H1 (cell line): ENCODE data around the gene CHI3L1. TPM values are rescaled to one million over a fixed set of nuclear protein-coding genes. Genes with fewer than 3 reads are reported as not detected.

Experiments used
- CTCF ChIA-PET: fragments of 300-600 bp; sonication (Branson Sonifier 250); formaldehyde crosslinking; loops from one replicate; lab custom pipeline; 2021; ENCODE audit not compliant: partially characterized antibody; lab: Charles Lee
- POLR2A ChIA-PET: fragments of 300-600 bp; sonication (Branson Sonifier 250); formaldehyde crosslinking; loops from one replicate; lab custom pipeline; 2021; ENCODE audit warnings: inconsistent platforms; ENCODE audit not compliant: partially characterized antibody; lab: Charles Lee
- DNase-seq, 2 experiments: peaks; one replicate each; pipeline versions ENCODE4 v3.0.0 to v3.0.0-alpha.2; 2010 to 2022; ENCODE audit warnings: low spot score in 2 of 2, low read depth in 1 of 2, mixed read lengths in 1 of 2
- FAIRE-seq: peaks from 2 replicates; lab custom pipeline; 2011; peaks lifted over from hg19 to GRCh38; lab: Jason Lieb, UNC
- H2AFZ ChIP-seq: 2 replicates; pipeline ENCODE4 v1.8.1; 2012; ENCODE audit warnings: low read length, inconsistent platforms
- H2AK5ac ChIP-seq: 2 replicates; pipeline ENCODE4 v1.6.1; 2013; ENCODE audit warnings: low read depth, low read length
- H2BK120ac ChIP-seq: replicated peaks from 2 replicates; pipeline ENCODE3; 2013; ENCODE audit warnings: low read depth, low read length, inconsistent platforms
- H2BK12ac ChIP-seq: 2 replicates; pipeline ENCODE4 v1.6.1; 2013; ENCODE audit warnings: low read depth, low read length
- H2BK15ac ChIP-seq: 2 replicates; pipeline ENCODE4 v1.6.1; 2013; ENCODE audit warnings: low read length
- H2BK20ac ChIP-seq: 2 replicates; pipeline ENCODE4 v1.6.1; 2013; ENCODE audit warnings: low read length
- H2BK5ac ChIP-seq: 2 replicates; pipeline ENCODE4 v1.6.1; 2013; ENCODE audit warnings: low read depth, low read length
- H3K14ac ChIP-seq: 2 replicates; pipeline ENCODE4 v1.6.1; 2013; ENCODE audit warnings: inconsistent platforms; ENCODE audit not compliant: insufficient read length
- H3K18ac ChIP-seq: 2 replicates; pipeline ENCODE4 v1.6.1; 2013; ENCODE audit warnings: low read length; ENCODE audit errors: extremely low read depth
- H3K23ac ChIP-seq: 2 replicates; pipeline ENCODE4 v1.6.1; 2013; ENCODE audit warnings: inconsistent platforms; ENCODE audit not compliant: insufficient read length
- H3K23me2 ChIP-seq: 2 replicates; pipeline ENCODE4 v1.6.1; 2013; ENCODE audit warnings: low read depth, low read length
- H3K27ac ChIP-seq: 2 replicates; pipeline ENCODE4 v1.6.1; 2011; ENCODE audit warnings: low read depth, low read length, inconsistent platforms
- H3K27me3 ChIP-seq, 4 experiments: replicated peaks in 1 of 4; 1 replicate in 1 of 4; 2 replicates in 3 of 4; pipeline versions ENCODE4 v1.6.1 to v1.8.1; 2011 to 2013; ENCODE audit warnings: low read length in 3 of 4, mild to moderate bottlenecking in 3 of 4, inconsistent platforms in 2 of 4, mixed read lengths in 2 of 4, moderate library complexity in 1 of 4; ENCODE audit not compliant: control insufficient read depth in 3 of 4, insufficient read depth in 3 of 4; ENCODE audit errors: extremely low read depth in 1 of 4
- H3K36me3 ChIP-seq, 4 experiments: 2 replicates each; pipeline versions ENCODE4 v1.6.1 to v1.8.1; 2011 to 2013; ENCODE audit warnings: mild to moderate bottlenecking in 4 of 4, low read length in 3 of 4, moderate library complexity in 2 of 4, control low read depth in 1 of 4, inconsistent platforms in 1 of 4; ENCODE audit not compliant: insufficient read depth in 4 of 4, control insufficient read depth in 2 of 4
- H3K4ac ChIP-seq: replicated peaks from 2 replicates; pipeline ENCODE3; 2013; ENCODE audit warnings: low read length, low read depth, mixed read lengths, inconsistent platforms; ENCODE audit not compliant: insufficient read length
- H3K4me1 ChIP-seq, 4 experiments: replicated peaks in 1 of 4; 1 replicate in 1 of 4; 2 replicates in 3 of 4; pipeline versions ENCODE4 v1.6.1 to v1.8.1; 2011 to 2013; ENCODE audit warnings: low read length in 3 of 4, inconsistent platforms in 2 of 4, mixed read lengths in 1 of 4; ENCODE audit not compliant: insufficient read depth in 4 of 4, control insufficient read depth in 3 of 4
- H3K4me2 ChIP-seq, 2 experiments: 2 replicates each; pipeline versions ENCODE4 v1.6.1 to v1.8.1; 2011 to 2013; ENCODE audit warnings: low read depth in 2 of 2, low read length in 2 of 2, control low read depth in 1 of 2, inconsistent platforms in 1 of 2, mild to moderate bottlenecking in 1 of 2; ENCODE audit not compliant: insufficient read depth in 1 of 2
- H3K4me3 ChIP-seq, 4 experiments: fragments of 200-600, 300-600 bp in 1 of 4; sonication (generic), shearing (Covaris generic), sonication (Bioruptor Twin) in 1 of 4; 2 replicates each; pipeline versions ENCODE4 v1.5.1 to v1.8.1; 2011 to 2016; ENCODE audit warnings: low read length in 4 of 4, low read depth in 3 of 4, control low read depth in 2 of 4, inconsistent platforms in 2 of 4, mild to moderate bottlenecking in 2 of 4, mixed read lengths in 1 of 4, moderate library complexity in 1 of 4; ENCODE audit not compliant: insufficient read depth in 2 of 4; ENCODE audit errors: extremely low read depth in 1 of 4
- H3K56ac ChIP-seq: replicated peaks from 2 replicates; pipeline ENCODE3; 2013; ENCODE audit warnings: low read depth, mild to moderate bottlenecking, mixed read lengths, low read length, inconsistent platforms; ENCODE audit not compliant: insufficient read length
- H3K79me1 ChIP-seq: 2 replicates; pipeline ENCODE4 v1.6.1; 2013; ENCODE audit warnings: low read depth, low read length, control low read depth
- H3K79me2 ChIP-seq, 2 experiments: 2 replicates each; pipeline versions ENCODE4 v1.6.1 to v1.8.1; 2012 to 2013; ENCODE audit warnings: low read length in 2 of 2, mild to moderate bottlenecking in 2 of 2, inconsistent platforms in 1 of 2; ENCODE audit not compliant: insufficient read depth in 2 of 2, control insufficient read depth in 1 of 2
- H3K9ac ChIP-seq, 4 experiments: replicated peaks in 1 of 4; 1 replicate in 1 of 4; 2 replicates in 3 of 4; pipeline versions ENCODE4 v1.6.1 to v1.8.1; 2011 to 2013; ENCODE audit warnings: low read depth in 3 of 4, low read length in 3 of 4, control low read depth in 2 of 4, mild to moderate bottlenecking in 2 of 4, moderate library complexity in 2 of 4, inconsistent platforms in 1 of 4; ENCODE audit errors: extremely low read depth in 1 of 4
- H3K9me3 ChIP-seq, 2 experiments: 2 replicates each; pipeline versions ENCODE4 v1.6.1 to v1.8.1; 2012 to 2013; ENCODE audit warnings: mild to moderate bottlenecking in 2 of 2, moderate library complexity in 2 of 2, control low read depth in 1 of 2, inconsistent platforms in 1 of 2, low read depth in 1 of 2, low read length in 1 of 2, mixed read lengths in 1 of 2; ENCODE audit not compliant: insufficient read depth in 2 of 2
- H4K20me1 ChIP-seq, 2 experiments: replicated peaks in 1 of 2; 2 replicates each; pipeline versions ENCODE3 to v1.8.1; 2011 to 2013; ENCODE audit warnings: inconsistent platforms in 2 of 2, low read length in 2 of 2, mild to moderate bottlenecking in 1 of 2; ENCODE audit not compliant: insufficient read depth in 2 of 2, control insufficient read depth in 1 of 2
- H4K5ac ChIP-seq: 2 replicates; pipeline ENCODE4 v1.6.1; 2013; ENCODE audit warnings: low read length, low read depth, mixed read lengths, inconsistent platforms; ENCODE audit not compliant: insufficient read length
- H4K8ac ChIP-seq: 2 replicates; pipeline ENCODE4 v1.8.0; 2013; ENCODE audit warnings: mild to moderate bottlenecking, moderate library complexity, low read length, inconsistent platforms; ENCODE audit not compliant: insufficient read depth; ENCODE audit errors: extremely low read depth
- H4K91ac ChIP-seq: replicated peaks from 2 replicates; pipeline ENCODE3; 2013; ENCODE audit warnings: low read length, mixed read lengths, inconsistent platforms; ENCODE audit not compliant: insufficient read length
- ATF3 ChIP-seq: IDR thresholded peaks from 2 replicates; pipeline ENCODE4 v1.6.1; 2011; ENCODE audit warnings: low read depth, mild to moderate bottlenecking, low read length; ENCODE audit not compliant: insufficient read depth
- CTBP2 ChIP-seq: IDR thresholded peaks from 2 replicates; pipeline ENCODE4 v1.7.0; 2011; ENCODE audit warnings: borderline replicate concordance, mild to moderate bottlenecking, moderate library complexity, mixed read lengths, low read length; ENCODE audit not compliant: insufficient read depth, insufficient read length
- EGR1 ChIP-seq: IDR thresholded peaks from 2 replicates; pipeline ENCODE4 v1.6.1; 2011; ENCODE audit warnings: low read depth, low read length, borderline replicate concordance
- FOSL1 ChIP-seq: IDR thresholded peaks from 2 replicates; pipeline ENCODE4 v1.6.1; 2011; ENCODE audit warnings: mild to moderate bottlenecking, low read depth, low read length, moderate library complexity; ENCODE audit not compliant: insufficient read depth
- HDAC2 ChIP-seq, 2 experiments: fragments of 300-600 bp in 1 of 2; sonication (generic) in 1 of 2; IDR thresholded peaks; 2 replicates each; pipeline ENCODE4 v1.6.1; 2011 to 2012; ENCODE audit warnings: low read depth in 2 of 2, low read length in 2 of 2, mild to moderate bottlenecking in 2 of 2, moderate library complexity in 2 of 2, borderline replicate concordance in 1 of 2, inconsistent platforms in 1 of 2
- NANOG ChIP-seq: IDR thresholded peaks from 2 replicates; pipeline ENCODE4 v1.6.1; 2011; ENCODE audit warnings: low read length, low read depth, mild to moderate bottlenecking, inconsistent platforms; ENCODE audit not compliant: insufficient read depth, poor library complexity, severe bottlenecking
- POLR2A ChIP-seq, 2 experiments: IDR thresholded peaks; 1 replicate in 1 of 2; 2 replicates in 1 of 2; pipeline ENCODE4 v1.6.1; 2011; ENCODE audit warnings: low read depth in 2 of 2, low read length in 2 of 2, mild to moderate bottlenecking in 2 of 2; ENCODE audit errors: control extremely low read depth in 1 of 2
- SRF ChIP-seq: IDR thresholded peaks from 2 replicates; pipeline ENCODE4 v1.6.1; 2011; ENCODE audit warnings: mild to moderate bottlenecking, low read depth, low read length, moderate library complexity
- YY1 ChIP-seq: IDR thresholded peaks from 2 replicates; pipeline ENCODE4 v1.6.1; 2011; ENCODE audit warnings: low read depth, mild to moderate bottlenecking, low read length
- WGBS, 2 experiments: shearing (Covaris generic) in 1 of 2; methylation state at CpG; one replicate each; pipeline versions ENCODE4 v1.1.6 to v1.1.7; 2013 to 2015; ENCODE audit warnings: low lambda C conversion rate in 2 of 2, mixed read lengths in 2 of 2, inconsistent platforms in 1 of 2, low coverage in 1 of 2, missing lambda C conversion rate in 1 of 2; ENCODE audit not compliant: insufficient replicate concordance in 2 of 2, insufficient coverage in 1 of 2, insufficient read length in 1 of 2; ENCODE audit errors: extremely low coverage in 1 of 2, missing lambda C conversion rate in 1 of 2; 5-methylcytosine and 5-hydroxymethylcytosine counted together
- polyA plus RNA-seq, 7 experiments: library from polyadenylated mRNA; depleted of rRNA in 3 of 7; stranded (reverse) in 5 of 7; unstranded in 2 of 7; fragments of >200 nt in 5 of 7; fragments of 200-250 nt in 2 of 7; gene quantifications; 1 replicate in 5 of 7; 2 replicates in 1 of 7; 4 replicates in 1 of 7; pipeline versions ENCODE4 v1.2.1 to v1.2.3, GENCODE V29; 2011 to 2013; ENCODE audit warnings: missing spikeins in 2 of 7, mixed read lengths in 2 of 7
- total RNA-seq: library from RNA; stranded (reverse); fragmentation: NEBNext Ultra II Directional; extraction: Animal tissue kit (Norgen Biotek cat#: 25700); gene quantifications from 2 replicates; pipeline ENCODE4 v1.2.1, GENCODE V29; 2021

Gene CHI3L1
- total and polyA plus RNA-seq, 2 of the 8 experiments (the other 6 are each of a cell fraction or from before 2014, with no cell fraction given) = 1.0 TPM; not detected in 1

- ChIA-PET POLR2A (interaction anchor here (1.2 kb wide), 1 partner anchor 181 kb away, joined by 3 read pairs; the partner anchor contains the start of gene TMEM183A), CTCF (interaction anchor here (0.6 to 5.7 kb wide), 14 partner anchors 19 to 300 kb away, joined by 3 to 33 read pairs (median 4); partner anchors contain the start of gene ADORA1)
- Histone ChIP-seq H3K36me3 (no peaks in the 10 kb centered on the region), H2BK120ac (no peak overlapping the region), H2BK20ac (no peak overlapping the region), H2AK5ac (no peak overlapping the region), H3K23ac (no peak overlapping the region), H4K20me1 (no peaks in the 10 kb centered on the region), H3K4me2 (no peak overlapping the region; a peak in 1 of 4 replicates), H3K27ac (no peak overlapping the region), H3K79me2 (no peaks in the 10 kb centered on the region), H3K18ac (peak overlapping the region; percentile 15; the same call in 1 of the 2 replicates), H4K5ac (no peak overlapping the region), H3K23me2 (no peaks in the 10 kb centered on the region), H3K27me3 (no peaks in the 10 kb centered on the region), H4K8ac (no peak overlapping the region), H3K4me1 (peaks cover 6 to 17% (median 11%) of the 10 kb centered on the region in 4 experiments), H2BK12ac (no peak overlapping the region)
- FAIRE-seq (no peak), DNase-seq (no peak)
- WGBS, 2 experiments = 86% methylated on average over 3 of the region's 3 CpGs; no CpG with 5 or more reads in 1 of the 2 experiments
- TF ChIP-seq EGR1 = no peak
- no peak for TF ChIP-seq YY1
- TF ChIP-seq SRF = no peak
- TF ChIP-seq HDAC2 (IDR thresholded peaks at IDR 0.05; ENCODE audit: borderline replicate concordance in 1 of 2, low read depth in 2 of 2, low read length in 2 of 2) = no peak
- TF ChIP-seq ATF3 = no peak
- TF ChIP-seq CTBP2 = no peak
- no peak for TF ChIP-seq POLR2A (IDR thresholded peaks at IDR 0.05; ENCODE audit: control extremely low read depth in 1 of 2, low read depth in 2 of 2, low read length in 2 of 2)
- TF ChIP-seq FOSL1 = no peak
- TF ChIP-seq NANOG = no peak
- TF ChIP-seq, all 59 proteins: peak for 0
- Histone ChIP-seq H2AFZ (peak overlapping the region; percentile 86; the same call in 1 of the 2 replicates), H3K9me3 (no peaks in the 10 kb centered on the region), H2BK15ac (no peak overlapping the region), H3K79me1 (no peaks in the 10 kb centered on the region), H3K14ac (no peak overlapping the region), H2BK5ac (no peak overlapping the region), H3K9ac (no peak overlapping the region), H3K4me3 (no peak overlapping the region), H3K4ac (no peak overlapping the region), H3K56ac (no peak overlapping the region), H4K91ac (no peak overlapping the region)
Measured at GRCh38 chr1:203187689-203188264, 1.3 kb upstream of the CHI3L1 start.
